ENCODE results near the gene WASHC3.

Gene WASHC3

GRCh38 chr12:101967506-101967905 is 94.3 kb downstream of the WASHC3 start:
- DNase-seq (ENCODE audit: low read depth): no peak

DNA sequence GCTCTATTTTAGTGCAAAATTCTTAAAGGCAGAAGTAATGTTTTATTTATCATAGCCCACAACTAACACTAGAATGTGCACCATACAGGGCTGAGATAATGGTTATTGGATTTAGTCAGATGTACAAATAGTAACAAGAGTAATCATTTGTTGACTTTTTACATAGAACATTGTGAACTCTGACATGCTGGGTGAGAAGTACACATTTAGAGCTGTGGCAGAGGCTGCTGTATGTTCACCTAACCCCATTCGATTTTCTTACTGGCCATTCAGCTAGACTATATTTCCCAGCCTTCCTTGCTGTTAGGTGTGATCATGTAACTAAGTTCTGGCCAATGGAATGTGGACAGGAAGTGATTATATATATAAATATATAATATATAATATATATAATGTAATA is 95.3 kb downstream of the WASHC3 start:
- DNase-seq (ENCODE audit: low read depth): no peak

DNA sequence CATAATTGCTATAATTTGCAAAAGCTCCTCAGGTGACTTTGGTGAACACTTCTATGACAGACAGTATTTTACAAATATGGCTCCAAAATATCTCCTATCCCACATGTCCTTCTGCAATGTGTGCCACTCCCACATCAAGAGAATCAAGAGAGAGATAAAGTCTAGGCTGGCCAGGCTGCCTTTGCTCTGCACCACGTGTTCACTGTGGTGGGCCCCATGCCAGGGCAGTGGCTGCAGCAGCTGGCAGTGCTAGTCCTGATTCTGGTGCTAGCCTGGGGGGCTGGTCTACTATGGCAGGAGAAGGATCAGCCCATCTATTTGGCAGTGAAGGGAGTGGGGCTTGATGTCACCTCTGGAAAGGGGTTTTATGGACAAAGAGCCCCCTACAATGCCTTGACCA is 98.1 kb downstream of the WASHC3 start:
- DNase-seq (ENCODE audit: low read depth): no peak
